Measurements from ENCODE around the gene FOXA3.
"Not testable (repeated sequence)": the region's sequence is repeated elsewhere in the genome, so short reads cannot be mapped to it uniquely, and the experiment has no call there.

FOXA3 gene

GRCh38 chr19:45884682-45885555, 20.8 kb downstream of the FOXA3 start:
- no peaks in the 10 kb centered on the region for H3K36me3 ChIP-seq (ENCODE audit: control insufficient read depth in 1 of 2, insufficient read depth in 2 of 2, low read length in 2 of 2)
- H3K4me3 ChIP-seq (ENCODE audit: low read depth in 1 of 2, low read length in 2 of 2) = peak overlapping the region; percentile 42 to 83
- H3K27ac ChIP-seq (ENCODE audit: low read length) = no peak overlapping the region
- no peaks in the 10 kb centered on the region for H3K27me3 ChIP-seq (ENCODE audit: low read depth, low read length)
- peaks cover 3 to 38% of the 10 kb centered on the region in 2 donors for H3K4me1 ChIP-seq (ENCODE audit: control insufficient read depth in 1 of 2, insufficient read depth in 2 of 2, low read length in 2 of 2)
- no peaks in the 10 kb centered on the region for H3K9me3 ChIP-seq (ENCODE audit: control insufficient read depth in 1 of 2, low read length in 2 of 2)

GRCh38 chr19:45885556-45886426, 21.7 kb downstream of the FOXA3 start, which contains the start of gene IRF2BP1:
TSS of gene IRF2BP1 (minus strand) at chr19:45886141. CDS start at chr19:45885774, 367 bp downstream.
- H3K27ac ChIP-seq (ENCODE audit: low read length) = peak within 1 kb of the TSS; percentile 94
- H3K4me1 ChIP-seq (ENCODE audit: control insufficient read depth in 1 of 2, insufficient read depth in 2 of 2, low read length in 2 of 2) = peaks cover 3 to 38% of the 10 kb centered on the region in 2 donors
- no peaks in the 10 kb centered on the region for H3K9me3 ChIP-seq (ENCODE audit: control insufficient read depth in 1 of 2, low read length in 2 of 2)
- no peaks in the 10 kb centered on the region for H3K27me3 ChIP-seq (ENCODE audit: low read depth, low read length)
- peaks cover 0 to 5% of the 10 kb centered on the region in 2 donors for H3K36me3 ChIP-seq (ENCODE audit: control insufficient read depth in 1 of 2, insufficient read depth in 2 of 2, low read length in 2 of 2)
- H3K4me3 ChIP-seq (ENCODE audit: low read depth in 1 of 2, low read length in 2 of 2) = peak within 1 kb of the TSS; percentile 73 to 83

- Histone ChIP-seq H3K4me3 (ENCODE audit: low read depth in 1 of 2, low read length in 2 of 2) (peak overlapping the region; percentile 73 to 83), H3K27ac (ENCODE audit: low read length) (peak overlapping the region; percentile 94), H3K9me3 (ENCODE audit: control insufficient read depth in 1 of 2, low read length in 2 of 2) (no peaks in the 10 kb centered on the region), H3K36me3 (ENCODE audit: control insufficient read depth in 1 of 2, insufficient read depth in 2 of 2, low read length in 2 of 2) (peaks cover 0 to 5% of the 10 kb centered on the region in 2 donors), H3K27me3 (ENCODE audit: low read depth, low read length) (no peaks in the 10 kb centered on the region), H3K4me1 (ENCODE audit: control insufficient read depth in 1 of 2, insufficient read depth in 2 of 2, low read length in 2 of 2) (peaks cover 3 to 38% of the 10 kb centered on the region in 2 donors)
Observed at GRCh38 chr19:45886427-45887199, 22.5 kb downstream of the FOXA3 start.

- peaks cover 0 to 5% of the 10 kb centered on the region in 2 donors for H3K36me3 ChIP-seq (ENCODE audit: control insufficient read depth in 1 of 2, insufficient read depth in 2 of 2, low read length in 2 of 2)
- peak overlapping the region; percentile 73 to 83 for H3K4me3 ChIP-seq (ENCODE audit: low read depth in 1 of 2, low read length in 2 of 2)
- H3K27ac ChIP-seq (ENCODE audit: low read length) = peak overlapping the region; percentile 94
- peaks cover 3 to 34% of the 10 kb centered on the region in 2 donors for H3K4me1 ChIP-seq (ENCODE audit: control insufficient read depth in 1 of 2, insufficient read depth in 2 of 2, low read length in 2 of 2)
- H3K27me3 ChIP-seq (ENCODE audit: low read depth, low read length) = no peaks in the 10 kb centered on the region
- no peaks in the 10 kb centered on the region for H3K9me3 ChIP-seq (ENCODE audit: control insufficient read depth in 1 of 2, low read length in 2 of 2)
Observed at GRCh38 chr19:45887200-45887710, 23.1 kb downstream of the FOXA3 start.

GRCh38 chr19:45889210-45889885, 25.2 kb downstream of the FOXA3 start:
- H3K36me3 ChIP-seq (ENCODE audit: control insufficient read depth in 1 of 2, insufficient read depth in 2 of 2, low read length in 2 of 2) = peaks cover 0 to 5% of the 10 kb centered on the region in 2 donors
- no peaks in the 10 kb centered on the region for H3K9me3 ChIP-seq (ENCODE audit: control insufficient read depth in 1 of 2, low read length in 2 of 2)
- no peak overlapping the region for H3K27ac ChIP-seq (ENCODE audit: low read length)
- no peak overlapping the region for H3K4me3 ChIP-seq (ENCODE audit: low read depth in 1 of 2, low read length in 2 of 2)
- no peaks in the 10 kb centered on the region for H3K27me3 ChIP-seq (ENCODE audit: low read depth, low read length)
- peaks cover 0 to 14% of the 10 kb centered on the region in 2 donors for H3K4me1 ChIP-seq (ENCODE audit: control insufficient read depth in 1 of 2, insufficient read depth in 2 of 2, low read length in 2 of 2)

DNA sequence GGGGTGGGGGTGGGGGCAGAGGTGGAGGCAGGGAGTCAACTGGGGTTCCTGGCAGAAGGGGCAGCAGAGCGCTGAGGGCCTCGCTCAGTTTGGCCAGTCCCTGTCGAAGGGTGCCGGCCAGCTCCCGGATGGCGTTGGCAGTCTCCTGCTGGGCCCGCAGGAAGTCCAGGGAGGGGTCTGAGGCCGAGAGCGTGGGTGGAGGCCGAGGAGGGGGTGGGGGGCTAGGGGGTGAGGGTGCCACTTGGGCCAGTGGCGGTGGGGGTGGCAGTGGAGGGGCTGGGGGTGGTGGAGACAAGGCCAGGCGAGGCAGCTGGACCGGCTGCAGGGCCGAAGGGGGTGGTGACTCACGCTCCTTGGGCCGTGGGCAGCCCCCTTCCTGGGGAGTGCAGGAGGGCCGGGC, 26.8 kb downstream of the FOXA3 start:
- Histone ChIP-seq H3K4me3 (ENCODE audit: low read depth in 1 of 2, low read length in 2 of 2) (no peak overlapping the region), H3K4me1 (ENCODE audit: control insufficient read depth in 1 of 2, insufficient read depth in 2 of 2, low read length in 2 of 2) (peaks cover 0 to 3% of the 10 kb centered on the region in 2 donors), H3K36me3 (ENCODE audit: control insufficient read depth in 1 of 2, insufficient read depth in 2 of 2, low read length in 2 of 2) (peaks cover 0 to 15% of the 10 kb centered on the region in 2 donors), H3K27ac (ENCODE audit: low read length) (no peak overlapping the region), H3K27me3 (ENCODE audit: low read depth, low read length) (no peaks in the 10 kb centered on the region), H3K9me3 (ENCODE audit: control insufficient read depth in 1 of 2, low read length in 2 of 2) (no peaks in the 10 kb centered on the region)

GRCh38 chr19:45895519-45895972, 31.4 kb downstream of the FOXA3 start:
- H3K36me3 ChIP-seq (ENCODE audit: control insufficient read depth in 1 of 2, insufficient read depth in 2 of 2, low read length in 2 of 2) = peaks cover 4 to 28% of the 10 kb centered on the region in 2 donors
- H3K27ac ChIP-seq (ENCODE audit: low read length) = no peak overlapping the region

DNA sequence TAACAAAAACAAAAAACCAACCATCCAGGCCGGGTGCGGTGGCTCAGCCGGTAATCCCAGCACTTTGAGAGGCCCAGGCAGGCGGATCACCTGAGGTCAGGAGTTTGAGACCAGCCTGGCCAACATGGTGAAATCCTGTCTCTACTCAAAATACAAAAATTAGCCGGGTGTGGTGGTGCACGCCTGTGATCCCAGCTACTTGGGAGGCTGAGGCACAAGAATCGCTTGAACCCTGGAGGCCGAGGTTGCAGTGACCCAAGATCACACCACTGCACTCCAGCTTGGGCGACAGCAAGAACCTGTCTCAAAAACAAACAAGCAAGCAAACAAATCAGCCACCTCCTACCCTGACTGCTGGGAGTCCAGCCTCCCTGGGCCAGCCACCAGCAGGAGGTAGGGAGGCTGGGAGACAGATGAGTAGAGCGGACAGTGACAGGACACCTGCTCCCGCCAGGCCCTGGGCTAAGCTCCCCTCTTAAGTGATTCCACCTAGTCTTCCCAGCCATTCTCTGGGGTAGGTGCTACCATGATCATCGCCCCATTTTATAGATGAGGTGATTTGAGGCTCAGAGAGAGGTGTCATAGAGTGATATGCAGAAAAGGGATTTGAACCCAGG, 32.0 kb downstream of the FOXA3 start:
- Histone ChIP-seq H3K36me3 (ENCODE audit: control insufficient read depth in 1 of 2, insufficient read depth in 2 of 2, low read length in 2 of 2) (peaks cover 4 to 28% of the 10 kb centered on the region in 2 donors), H3K4me1 (ENCODE audit: control insufficient read depth in 1 of 2, insufficient read depth in 2 of 2, low read length in 2 of 2) (peaks cover 0 to 11% of the 10 kb centered on the region in 2 donors)
- H3K9me3 ChIP-seq (ENCODE audit: control insufficient read depth in 1 of 2, low read length in 2 of 2); H3K27me3 ChIP-seq (ENCODE audit: low read depth, low read length); H3K27ac ChIP-seq (ENCODE audit: low read length); H3K4me3 ChIP-seq (ENCODE audit: low read depth in 1 of 2, low read length in 2 of 2): not testable (repeated sequence)

More at GRCh38 chr19:45895519-45895972, 31.4 kb downstream of the FOXA3 start:
- Histone ChIP-seq H3K27me3 (ENCODE audit: low read depth, low read length) (no peaks in the 10 kb centered on the region), H3K4me3 (ENCODE audit: low read depth in 1 of 2, low read length in 2 of 2) (no peak overlapping the region), H3K4me1 (ENCODE audit: control insufficient read depth in 1 of 2, insufficient read depth in 2 of 2, low read length in 2 of 2) (peaks cover 0 to 5% of the 10 kb centered on the region in 2 donors), H3K9me3 (ENCODE audit: control insufficient read depth in 1 of 2, low read length in 2 of 2) (no peaks in the 10 kb centered on the region)

DNA sequence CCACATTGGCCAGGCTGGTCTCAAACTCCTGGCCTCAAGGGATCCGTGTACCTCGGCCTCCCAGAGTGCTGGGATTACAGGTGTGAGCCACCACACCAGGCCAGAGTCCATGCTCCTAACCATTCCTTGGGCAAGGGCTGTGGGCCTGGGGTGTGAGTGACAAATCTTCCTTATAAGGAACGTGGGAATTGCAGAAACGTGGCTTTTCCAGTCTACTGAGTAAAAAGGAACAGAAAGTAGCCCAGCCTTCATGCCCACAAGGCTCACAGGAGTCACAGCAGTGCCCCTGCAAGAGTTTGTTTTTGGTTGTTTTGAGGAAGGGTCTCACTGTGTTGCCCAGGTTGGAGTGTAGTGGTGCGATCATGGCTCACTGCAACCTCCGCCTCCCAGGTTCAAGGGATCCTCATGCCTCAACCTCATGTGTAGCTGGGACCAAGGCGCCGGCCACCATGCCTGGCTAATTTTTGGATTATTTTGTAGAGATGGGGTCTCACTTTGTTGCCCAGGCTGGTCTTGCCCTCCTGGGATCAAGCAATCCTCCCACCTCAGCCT, 33.2 kb downstream of the FOXA3 start:
- no peaks in the 10 kb centered on the region for H3K9me3 ChIP-seq (ENCODE audit: control insufficient read depth in 1 of 2, low read length in 2 of 2)
- H3K27me3 ChIP-seq (ENCODE audit: low read depth, low read length) = no peaks in the 10 kb centered on the region
- H3K27ac ChIP-seq (ENCODE audit: low read length) = no peak overlapping the region
- H3K36me3 ChIP-seq (ENCODE audit: control insufficient read depth in 1 of 2, insufficient read depth in 2 of 2, low read length in 2 of 2) = peaks cover 4 to 28% of the 10 kb centered on the region in 2 donors
- no peak overlapping the region for H3K4me3 ChIP-seq (ENCODE audit: low read depth in 1 of 2, low read length in 2 of 2)
- peaks cover 0 to 19% of the 10 kb centered on the region in 2 donors for H3K4me1 ChIP-seq (ENCODE audit: control insufficient read depth in 1 of 2, insufficient read depth in 2 of 2, low read length in 2 of 2)
